Hematopoietic multipotent progenitor cell treated with erythropoietin and hydrocortisone succinate and interleukin-3 and kit ligand, for 15 days (in vitro differentiated cells): ENCODE data around the gene DTX2.
"Not testable (repeated sequence)": the region's sequence is repeated elsewhere in the genome, so short reads cannot be mapped to it uniquely, and the experiment has no call there.

ENCODE experiments used
- DNase-seq: peaks from one replicate; pipeline ENCODE4 v3.0.0-alpha.2; 2015; ENCODE audit warnings: low spot score

DTX2 gene

DNA sequence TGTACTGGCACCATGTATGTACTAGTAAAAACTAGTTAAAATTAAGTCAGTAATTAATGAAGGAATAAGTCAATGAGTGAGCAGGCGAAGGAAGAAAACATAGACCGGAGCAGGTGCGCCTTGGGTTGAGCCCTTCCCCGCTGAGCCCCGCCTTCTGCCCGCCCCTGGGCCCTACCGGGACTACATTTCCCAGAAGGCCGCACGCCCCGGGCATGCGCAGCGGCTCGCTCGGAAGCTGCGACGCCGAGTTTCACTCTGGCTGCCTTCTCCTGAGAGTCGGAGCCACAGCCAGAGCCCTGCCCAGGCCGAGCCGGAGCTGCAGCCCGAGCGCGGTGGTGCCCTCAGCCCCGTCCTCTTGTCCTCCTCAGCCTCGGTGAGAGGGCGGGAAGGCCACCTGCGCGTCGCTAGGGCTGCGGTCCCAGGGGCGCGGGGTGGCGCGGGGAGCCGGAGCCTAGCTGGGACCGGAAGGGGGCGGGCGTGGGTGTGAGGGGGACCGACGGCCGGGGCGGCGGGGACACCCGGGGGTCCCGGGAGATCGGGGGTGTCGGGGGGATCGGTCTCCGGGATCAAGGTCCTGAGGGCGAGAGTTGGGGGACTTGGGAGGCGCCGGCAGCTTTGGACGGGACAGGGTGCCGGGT is at the start of gene DTX2:
Gene DTX2 (plus strand): TSS at position 246 of the 638 bp plus-strand sequence. CDS start 18,801 bp downstream, outside the sequence.
- DNase-seq: not testable (repeated sequence)

DNA sequence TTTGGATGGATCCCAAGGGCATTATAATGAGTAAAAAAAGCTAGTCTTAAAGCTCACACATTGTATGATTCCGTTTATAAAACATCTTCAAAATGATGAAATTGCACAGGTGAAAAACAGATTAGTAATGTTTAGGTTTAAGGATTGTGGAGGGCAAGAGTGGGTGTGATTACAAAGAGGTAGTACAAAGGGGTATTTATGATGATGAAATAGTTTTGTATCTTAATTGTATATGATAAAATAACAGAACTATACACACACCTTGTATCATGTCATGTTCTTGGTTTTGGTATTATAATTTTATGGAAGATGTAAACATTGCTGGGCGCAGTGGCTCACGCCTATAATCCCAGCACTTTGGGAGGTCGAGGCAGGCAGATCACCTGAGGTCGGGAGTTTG is 49.3 kb upstream of the DTX2 start:
- no peak for DNase-seq

DNA sequence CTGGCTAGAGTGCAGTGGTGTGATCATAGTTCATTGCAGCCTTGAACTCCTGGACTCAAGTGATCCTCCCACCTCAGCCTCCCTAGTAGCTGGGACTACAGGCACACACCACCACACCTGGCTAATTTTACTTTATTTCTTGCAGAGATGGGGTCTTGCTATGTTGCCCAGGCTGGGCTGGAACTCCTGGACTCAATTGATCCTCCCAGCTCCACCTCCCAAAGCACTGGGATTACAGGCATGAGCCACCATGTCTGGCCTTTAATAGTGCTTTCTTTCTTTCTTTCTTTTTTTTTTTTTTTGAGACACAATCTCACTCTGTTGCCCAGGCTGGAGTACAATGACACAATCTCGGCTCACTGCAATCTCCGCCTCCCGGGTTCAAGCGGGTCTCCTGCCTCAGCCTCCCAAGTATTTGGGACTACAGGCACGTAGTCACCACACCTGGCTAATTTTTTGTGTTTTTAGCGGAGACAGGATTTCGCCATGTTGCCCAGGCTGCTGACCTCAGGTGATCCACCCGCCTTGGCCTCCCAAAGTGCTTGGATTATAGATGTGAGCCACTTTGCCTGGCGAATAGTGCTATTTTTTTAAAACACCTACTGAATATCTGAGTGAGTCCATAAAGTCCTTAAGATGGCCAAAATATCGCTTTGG is 43.7 kb upstream of the DTX2 start:
- not testable (repeated sequence) for DNase-seq

DNA sequence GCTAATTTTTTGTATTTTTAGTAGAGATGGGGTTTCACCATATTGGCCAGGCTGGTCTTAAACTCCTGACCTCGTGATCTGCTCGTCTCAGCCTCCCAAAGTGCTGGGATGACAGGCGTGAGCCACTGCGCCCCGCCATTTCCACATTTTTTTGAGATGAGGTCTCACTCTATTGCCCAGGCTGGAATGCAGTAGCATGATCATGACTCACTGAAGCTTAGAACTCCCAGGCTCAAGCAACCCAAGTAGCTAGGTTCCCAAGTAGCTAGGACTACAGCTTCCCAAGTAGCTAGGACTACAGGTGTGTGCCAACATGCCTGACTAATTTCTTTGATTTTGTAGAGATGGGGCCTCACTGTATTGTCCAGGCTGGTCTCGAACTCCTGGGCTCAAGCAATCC is 40.4 kb upstream of the DTX2 start:
- not testable (repeated sequence) for DNase-seq

DNA sequence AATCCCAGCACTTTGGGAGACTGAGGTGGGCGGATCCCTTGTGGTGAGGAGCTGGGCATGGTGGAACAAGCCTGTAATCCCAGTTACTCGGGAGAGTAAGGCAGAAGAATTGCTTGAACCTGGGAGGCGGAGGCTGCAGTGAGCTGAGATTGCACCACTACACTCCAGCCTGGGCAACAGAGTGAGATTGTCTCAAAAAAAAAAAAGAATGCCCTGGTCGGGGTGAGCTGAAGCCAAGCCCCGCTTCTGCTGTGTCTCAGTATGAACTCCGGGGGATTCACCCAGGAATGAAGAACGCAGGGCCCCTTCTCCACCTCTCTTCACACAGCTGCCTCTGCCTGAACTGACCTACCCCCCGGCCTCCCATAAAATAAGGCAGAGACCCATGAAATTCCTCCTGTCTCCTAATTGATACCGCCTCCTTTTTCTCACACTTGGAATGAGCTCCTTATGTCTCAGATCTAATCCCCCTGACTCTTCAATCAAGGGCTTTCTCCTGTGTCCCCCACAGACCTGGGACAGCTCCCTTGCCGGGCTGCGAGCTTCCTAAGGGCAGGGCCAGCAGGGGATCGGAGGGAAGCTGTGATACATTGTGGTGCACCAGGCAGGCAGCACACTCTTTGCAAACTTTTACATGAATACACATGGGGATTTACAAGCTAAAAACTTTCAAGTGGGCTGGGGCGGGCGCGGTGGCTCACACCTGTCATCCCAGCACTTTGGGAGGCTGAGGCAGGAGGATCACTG is 37.7 kb upstream of the DTX2 start:
- DNase-seq: no peak

DNA sequence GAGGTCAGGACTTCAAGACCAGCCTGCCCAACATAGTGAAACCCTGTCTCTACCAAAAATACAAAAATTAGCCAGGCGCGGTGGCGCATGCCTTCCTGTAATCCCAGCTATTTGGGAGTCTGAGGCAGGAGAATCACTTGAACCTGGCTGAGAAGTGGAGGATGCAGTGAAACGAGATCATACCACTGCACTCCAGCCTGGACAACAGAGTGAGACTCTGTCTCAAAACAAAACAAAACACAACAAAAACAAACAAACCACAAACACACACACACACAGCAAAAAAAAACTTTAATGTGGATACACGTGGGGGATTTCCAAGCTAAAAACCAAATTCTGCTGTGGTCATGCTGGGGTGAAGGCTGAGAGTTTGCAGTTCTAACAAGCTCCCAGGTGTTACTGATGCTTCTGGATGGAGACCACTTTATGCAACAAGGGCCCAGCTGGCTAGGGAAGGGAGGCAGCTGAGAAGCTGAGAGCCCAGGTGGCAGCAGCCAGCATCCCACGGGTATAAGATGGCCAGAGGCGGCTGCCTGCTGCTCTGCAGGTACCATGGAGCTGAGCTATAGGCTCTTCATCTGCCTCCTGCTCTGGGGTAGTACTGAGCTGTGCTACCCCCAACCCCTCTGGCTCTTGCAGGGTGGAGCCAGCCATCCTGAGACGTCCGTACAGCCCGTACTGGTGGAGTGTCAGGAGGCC is 36.9 kb upstream of the DTX2 start, which contains the start of gene ZP3:
Gene ZP3 (plus strand): TSS at position 538 of the 699 bp plus-strand sequence. CDS start 15 bp downstream, at position 553.
- no peak for DNase-seq

DNA sequence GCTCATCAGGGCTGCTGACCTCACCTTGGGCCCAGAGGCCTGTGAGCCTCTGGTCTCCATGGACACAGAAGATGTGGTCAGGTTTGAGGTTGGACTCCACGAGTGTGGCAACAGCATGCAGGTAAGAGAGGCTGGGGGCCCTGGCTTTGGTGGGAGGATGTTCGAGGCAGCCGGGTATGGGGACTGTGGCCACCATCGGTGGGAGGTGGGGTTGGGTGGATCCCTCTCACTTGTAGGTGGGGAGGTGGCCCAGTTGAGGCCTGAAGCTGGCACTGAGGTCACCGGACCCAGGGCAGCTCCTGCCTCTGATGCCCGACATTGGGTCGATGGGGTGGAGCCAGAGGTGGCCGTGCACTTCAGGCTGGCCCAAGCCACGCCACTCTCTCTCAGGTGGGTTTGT is 36.4 kb upstream of the DTX2 start:
- DNase-seq: no peak

DNA sequence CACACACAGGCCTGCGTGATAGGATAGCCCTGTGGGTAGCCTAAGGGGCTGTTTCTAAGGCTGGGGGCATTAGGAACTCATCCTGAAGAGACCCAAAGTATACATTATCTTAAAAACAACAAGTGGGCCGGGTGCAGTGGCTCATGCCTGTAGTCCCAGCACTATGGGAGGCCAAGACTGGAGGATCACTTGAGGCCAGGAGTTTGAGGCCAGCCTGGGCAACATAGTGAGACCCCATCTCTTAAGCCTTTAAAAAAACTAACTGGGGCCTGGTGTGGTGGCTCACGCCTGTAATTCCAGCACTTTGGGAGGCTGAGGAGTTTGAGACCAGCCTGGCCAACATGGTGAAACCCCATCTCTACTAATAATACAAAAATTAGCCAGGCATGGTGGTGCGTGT is 36.0 kb upstream of the DTX2 start:
- DNase-seq: not testable (repeated sequence)

DNA sequence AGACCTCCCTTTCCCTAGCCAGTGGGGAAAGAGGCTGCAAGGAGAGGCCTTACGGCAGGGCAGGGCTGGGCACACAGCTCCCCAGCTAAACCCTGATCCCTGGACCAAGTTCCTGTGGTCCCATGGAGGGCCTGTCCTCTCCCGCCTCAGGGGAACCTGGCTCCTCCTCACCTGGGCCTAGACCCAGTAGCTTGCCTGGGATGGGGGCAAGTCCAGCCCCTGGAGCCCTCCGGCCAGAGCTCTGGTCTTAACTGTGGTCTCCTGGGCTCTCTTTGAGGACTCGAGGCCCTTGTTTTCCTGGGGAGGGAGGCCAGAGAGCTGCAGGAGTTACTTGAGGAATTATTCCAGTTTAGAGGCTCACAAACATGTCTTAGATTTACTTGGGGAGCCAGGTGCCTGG is 35.3 kb upstream of the DTX2 start:
- DNase-seq: no peak

DNA sequence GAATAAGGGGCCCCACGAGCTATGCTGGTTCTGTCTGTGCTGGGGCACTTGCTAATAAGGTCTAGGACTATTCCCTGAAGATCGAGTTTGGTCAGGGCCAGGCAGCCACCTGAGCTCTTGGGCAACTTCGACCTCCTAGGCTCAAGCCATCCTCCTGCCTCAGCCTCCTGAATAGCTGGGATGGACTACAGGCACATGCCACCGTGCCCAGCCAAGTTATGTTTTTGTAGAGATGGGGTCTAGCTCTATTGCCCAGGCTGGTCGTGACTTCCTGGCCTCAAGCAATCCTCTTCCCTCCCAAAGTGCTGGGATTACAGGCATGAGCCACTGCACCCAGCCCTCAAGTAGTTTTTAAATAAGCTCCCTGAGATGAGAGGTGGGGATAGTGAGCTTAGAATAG is 33.9 kb upstream of the DTX2 start:
- DNase-seq: no peak

DNA sequence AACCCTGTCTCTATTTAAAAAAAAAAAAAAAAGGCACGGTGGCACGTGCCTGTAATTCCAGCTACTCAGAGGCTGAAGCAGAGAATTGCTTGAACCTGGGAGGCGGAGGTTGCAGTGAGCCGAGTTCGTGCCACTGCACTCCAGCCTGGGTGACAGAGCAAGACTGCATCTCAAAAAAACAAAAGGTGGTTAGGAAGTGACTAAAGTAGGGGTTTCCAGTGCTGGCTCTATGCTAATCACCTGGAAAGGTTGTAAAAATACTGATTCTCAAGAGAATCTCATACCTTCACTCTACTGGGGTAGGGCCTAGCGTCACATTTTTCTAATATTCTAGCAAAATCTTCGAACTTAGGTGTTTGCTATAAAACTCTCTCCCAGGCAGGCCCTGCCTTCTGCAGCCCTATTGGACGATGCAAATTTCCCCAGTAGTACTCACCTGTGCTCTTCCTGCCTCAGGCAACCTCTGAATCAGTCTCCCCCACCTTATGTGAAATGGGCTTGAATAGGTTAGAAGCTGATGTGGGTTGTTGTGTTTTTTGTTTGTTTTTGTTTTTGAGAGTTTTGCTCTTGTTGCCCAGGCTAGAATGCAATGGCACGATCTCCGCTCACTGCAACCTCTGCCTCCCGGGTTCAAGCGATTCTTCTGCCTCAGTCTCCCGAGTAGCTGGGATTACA is 33.2 kb upstream of the DTX2 start:
- no peak for DNase-seq

DNA sequence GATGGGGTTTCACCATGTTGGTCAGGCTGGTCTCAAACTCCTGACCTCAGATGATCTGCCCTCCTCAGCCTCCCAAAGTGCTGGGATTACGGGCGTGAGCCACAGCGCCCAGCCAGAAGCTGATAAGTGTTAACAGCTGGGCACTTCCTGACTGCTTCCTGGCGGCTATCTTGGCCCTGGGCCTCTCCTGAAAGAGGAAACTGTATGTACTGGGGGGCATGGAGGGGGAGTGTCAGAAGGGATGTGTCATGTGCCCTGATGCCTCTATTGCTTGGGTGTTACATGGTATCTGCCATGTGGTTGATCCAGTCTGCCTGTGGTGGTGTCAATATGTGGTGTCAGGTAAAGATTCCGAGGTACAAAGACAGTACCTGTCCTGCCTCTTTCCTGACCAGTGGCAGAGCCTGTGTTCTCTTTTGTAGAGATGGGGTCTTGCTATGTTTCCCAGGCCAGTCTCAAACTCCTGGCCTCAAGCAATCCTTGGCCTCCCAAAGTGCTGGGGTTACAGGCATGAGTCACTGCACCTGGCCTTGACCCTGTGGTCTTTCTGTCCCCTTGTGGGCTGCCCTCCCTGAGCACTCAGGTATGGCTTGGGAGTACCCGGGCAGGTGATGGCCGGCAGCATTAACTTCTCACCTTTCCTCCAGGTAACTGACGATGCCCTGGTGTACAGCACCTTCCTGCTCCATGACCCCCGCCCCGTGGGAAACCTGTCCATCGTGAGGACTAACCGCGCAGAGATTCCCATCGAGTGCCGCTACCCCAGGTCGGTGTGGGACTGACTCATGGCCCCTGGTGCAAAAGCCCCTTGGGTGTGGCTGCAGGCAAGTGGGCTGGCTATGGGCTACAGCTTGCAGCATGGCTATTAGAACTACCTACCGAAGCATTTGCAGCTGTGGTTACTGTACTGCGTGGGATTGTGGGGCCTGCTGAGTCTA is 32.4 kb upstream of the DTX2 start:
- DNase-seq: no peak

DNA sequence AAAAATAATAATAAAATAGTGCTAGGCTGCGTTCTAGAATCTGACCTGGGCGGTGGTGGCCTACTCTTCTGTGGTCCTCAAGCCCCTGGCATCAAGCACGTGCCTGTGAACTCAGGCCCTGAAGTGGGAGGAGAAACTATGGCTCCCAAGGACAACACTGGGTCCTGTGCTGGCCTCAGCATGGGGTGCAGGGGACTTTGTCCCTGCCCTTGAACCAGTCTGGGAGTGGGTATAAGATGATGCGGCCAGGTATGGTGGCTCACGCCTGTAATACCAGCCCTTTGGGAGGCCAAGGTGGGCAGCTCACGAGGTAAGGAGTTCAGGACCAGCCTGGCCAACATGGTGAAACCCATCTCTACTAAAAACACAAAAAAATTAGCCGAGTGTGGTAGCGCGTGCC is 31.3 kb upstream of the DTX2 start:
- no peak for DNase-seq

DNA sequence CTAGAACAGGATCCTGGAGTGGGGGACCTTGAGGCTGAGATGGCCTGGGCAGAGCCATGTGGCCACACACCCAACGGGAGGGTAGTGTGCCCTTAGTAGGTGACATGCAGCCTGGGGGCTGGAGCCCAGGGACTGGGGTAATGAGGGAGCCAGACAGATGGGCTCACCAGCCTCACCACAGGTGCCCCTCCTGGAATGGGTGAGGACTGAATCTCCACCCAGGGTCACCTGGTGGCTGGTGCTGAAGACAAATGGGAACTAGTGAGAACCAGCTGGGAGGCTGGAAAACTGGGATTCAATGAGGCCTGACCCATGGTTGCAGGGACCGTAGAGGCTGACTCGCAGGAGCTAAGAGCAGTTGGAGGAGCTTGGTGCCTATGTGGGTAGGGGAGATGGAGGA is 30.7 kb upstream of the DTX2 start:
- no peak for DNase-seq

DNA sequence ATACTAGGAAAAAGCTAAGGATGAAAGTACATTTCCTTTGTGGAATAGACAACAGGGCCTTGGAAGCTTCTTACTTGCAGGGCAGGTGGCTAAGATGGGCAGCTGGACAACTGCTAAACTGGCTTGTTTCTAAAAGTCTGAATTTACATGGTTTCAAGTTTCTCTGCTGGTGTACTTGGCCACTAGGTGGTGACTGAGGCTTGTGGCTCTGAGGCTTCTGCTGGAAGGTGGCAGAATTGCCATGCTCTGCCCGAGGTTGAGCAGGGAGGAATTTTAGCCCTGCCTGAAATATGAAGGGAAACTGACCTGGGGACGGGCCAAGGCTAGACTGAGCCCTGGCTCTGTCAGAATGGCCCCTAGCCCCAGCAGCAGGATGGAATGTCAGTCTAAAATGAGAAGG is 23.6 kb upstream of the DTX2 start:
- peak; percentile 45 for DNase-seq

DNA sequence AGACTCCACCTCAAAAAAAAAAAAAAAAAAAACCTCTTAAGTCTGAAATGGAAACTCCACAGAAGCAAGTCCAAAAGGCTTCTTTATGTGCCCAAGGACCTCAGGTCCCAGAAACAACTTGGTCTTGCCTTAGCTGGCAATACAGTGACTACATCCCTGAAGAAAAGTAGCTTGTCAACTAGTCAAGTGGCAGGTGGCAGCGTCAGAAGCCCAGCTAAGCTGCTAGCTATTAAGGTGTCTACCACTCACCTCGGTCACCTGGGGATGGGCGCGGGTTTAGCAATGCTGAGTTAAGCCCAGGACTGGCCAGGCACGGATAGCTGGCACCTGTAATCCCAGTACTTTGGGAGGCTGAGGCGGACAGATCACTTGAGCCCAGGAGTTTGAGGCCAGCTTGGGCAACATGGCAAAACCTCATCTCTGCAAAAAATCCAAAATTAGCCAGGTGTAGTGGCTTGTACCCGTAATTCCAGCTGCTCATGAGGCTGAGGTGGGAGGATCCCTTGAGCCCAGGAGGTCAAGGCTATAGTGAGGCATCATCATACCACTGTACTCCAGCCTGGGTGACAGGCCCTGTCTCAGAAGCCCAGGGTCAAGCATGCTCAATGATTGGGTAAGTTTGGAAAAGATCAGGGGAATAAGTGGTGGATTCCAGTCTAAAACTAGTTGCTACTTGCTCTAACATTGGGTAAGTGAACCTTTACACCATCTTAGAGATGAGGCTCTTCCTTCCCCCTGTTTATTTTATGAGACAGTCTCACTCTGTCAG is 22.2 kb upstream of the DTX2 start:
- DNase-seq: not testable (repeated sequence)

DNA sequence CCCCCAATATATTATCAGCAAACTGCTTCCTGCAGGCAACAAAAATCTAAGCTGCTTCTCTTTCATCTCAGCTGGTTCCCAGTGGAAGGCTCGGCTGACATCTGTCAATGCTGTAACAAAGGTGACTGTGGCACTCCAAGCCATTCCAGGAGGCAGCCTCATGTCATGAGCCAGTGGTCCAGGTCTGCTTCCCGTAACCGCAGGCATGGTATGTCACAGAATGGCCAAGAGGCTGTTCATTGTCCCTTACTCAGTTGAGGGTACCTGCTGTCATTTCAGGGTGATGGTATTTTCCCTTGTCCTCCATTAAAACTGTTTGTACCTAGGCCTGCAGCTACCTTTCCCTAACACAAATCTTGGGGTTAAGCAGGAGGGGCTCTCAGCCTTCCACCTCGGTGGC is 21.1 kb upstream of the DTX2 start:
- not testable (repeated sequence) for DNase-seq

DNA sequence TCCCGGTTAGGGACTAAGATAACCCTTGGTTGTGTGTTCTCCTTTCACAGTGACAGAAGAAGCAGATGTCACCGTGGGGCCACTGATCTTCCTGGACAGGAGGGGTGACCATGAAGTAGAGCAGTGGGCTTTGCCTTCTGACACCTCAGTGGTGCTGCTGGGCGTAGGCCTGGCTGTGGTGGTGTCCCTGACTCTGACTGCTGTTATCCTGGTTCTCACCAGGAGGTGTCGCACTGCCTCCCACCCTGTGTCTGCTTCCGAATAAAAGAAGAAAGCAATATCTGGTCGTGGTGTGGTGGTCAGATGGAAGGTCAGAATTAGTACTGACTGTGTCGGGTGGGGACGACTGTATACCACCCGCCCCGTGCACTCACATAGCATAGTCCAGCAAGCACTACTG is 19.7 kb upstream of the DTX2 start:
- DNase-seq: not testable (repeated sequence)

DNA sequence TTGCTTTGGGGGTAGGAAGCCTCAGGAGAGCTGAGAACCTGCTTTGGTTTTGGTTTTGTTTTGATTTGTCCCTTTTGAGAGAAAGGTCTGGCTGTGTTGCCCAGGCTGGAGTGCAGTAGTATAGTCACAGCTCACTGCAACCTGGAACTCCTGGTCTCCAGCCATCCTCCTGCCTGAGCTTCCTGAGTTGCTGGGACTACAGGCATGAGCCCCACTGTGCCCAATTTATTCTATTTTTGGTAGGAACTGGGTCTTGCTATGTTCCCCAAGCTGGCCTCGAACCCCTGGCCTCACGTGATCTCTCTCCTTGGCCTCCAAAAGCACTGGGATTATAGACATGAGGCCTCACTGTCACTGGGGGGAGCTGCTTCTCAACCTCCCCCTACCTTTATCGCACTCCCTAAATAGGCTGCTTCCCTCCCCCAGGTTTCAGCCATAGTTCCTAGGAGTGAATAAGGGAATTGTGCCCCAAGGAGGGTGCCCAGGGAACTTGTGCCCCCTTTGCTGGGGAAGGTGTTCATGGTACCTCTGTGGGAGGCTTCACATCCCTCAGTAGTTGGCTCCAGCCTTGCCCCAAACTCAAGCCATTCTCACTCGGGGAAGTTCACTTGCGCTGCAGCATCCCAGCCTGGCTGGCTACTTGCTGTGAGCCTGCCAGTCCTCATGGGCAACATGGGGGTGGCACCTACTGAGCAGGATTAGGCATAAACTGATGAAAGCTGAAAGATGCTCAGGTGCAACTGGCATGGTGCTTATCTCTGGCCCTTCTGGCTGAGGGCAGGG is 18.7 kb upstream of the DTX2 start:
- DNase-seq: not testable (repeated sequence)
